Hypothalamus (tissue), 51 donors: ENCODE results near the gene FGF12.
A peak's percentile ranks its signal among the peaks of the same experiment; 100 is the strongest.

Experiments
- DNase-seq, 51 donors: peaks; one replicate each; lab custom pipeline; 2025; lab: John Stamatoyannopoulos, UW

The FGF12 gene

DNA sequence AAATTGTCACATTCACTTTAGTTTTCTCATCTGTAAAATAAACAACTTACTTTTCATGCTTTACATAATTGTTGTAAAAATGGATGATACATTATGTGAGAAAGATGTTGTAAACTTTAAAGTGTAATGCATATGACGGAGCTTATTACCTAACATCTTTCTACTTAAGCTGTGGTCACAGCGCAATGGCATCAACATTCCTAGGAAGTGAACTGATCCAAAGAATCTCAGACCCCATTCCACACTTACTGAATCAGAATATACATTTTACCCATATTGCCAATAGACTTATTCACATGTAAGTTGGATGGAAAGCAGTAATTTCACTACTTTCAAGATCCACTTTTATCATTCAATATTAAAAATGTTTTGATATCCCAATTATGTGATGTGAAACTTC lies 497.5 kb downstream of the FGF12 start:
- DNase-seq = no peak

DNA sequence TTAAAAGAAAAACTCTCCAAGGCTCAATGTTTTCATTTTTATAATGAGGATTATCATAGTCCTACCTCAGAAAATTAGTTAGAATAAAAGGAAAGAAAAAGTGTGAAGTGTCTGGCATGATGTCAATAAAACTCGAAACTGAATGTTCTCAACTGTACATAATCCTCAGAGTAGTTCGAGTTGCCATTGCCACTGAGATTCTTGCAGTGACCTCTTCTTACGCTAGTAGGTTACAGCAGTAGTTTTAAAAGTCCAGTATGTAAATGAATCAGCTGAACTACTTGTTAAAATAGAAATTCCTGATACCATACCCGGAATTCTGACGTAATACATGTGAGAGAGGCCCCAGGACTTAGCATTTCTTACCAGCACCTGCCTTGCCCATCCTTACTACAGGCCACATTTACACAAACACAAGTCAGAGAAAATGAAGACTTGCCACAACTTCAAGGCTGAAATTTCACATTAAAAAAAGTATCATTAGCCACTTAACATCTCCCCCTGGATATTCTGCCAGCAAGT lies 502.6 kb downstream of the FGF12 start:
- DNase-seq = no peak

DNA sequence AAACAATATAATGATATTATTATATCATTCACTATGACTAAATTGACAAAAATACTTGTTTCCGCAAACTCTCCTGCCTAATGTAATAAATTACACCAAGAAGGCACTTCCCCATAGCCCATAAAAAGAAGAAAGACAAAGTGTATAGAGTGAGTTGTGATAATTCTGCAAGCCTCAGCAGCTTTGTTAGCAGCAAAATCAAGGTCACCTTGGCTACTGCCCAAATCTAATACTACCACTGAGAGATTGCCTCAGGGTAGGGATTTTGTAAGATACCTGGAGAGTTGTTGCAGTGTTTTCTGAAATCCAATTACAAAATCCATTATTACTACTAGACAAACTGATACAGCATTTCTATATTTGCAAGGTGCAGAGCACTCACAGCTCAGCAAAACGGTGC lies 503.5 kb downstream of the FGF12 start:
- DNase-seq = no peak

DNA sequence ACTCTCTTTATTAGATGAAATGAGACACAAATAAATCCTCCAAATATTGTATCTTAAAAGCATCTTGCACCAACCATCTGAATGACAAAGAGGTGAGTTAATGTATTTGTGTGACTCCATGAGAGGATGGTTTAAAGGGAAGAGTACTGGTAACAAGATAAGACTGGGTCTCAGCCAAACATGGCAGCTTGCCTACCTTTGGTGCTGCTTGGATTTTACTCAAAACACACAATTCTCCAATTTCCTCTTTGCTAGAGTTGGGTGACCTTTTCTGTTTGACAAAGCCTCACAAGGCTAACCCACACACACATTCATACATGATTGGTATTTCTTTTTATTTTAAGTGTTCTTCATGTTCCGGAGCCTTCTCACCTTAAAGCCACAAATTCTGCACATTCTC lies 506.4 kb downstream of the FGF12 start:
- DNase-seq = no peak

DNA sequence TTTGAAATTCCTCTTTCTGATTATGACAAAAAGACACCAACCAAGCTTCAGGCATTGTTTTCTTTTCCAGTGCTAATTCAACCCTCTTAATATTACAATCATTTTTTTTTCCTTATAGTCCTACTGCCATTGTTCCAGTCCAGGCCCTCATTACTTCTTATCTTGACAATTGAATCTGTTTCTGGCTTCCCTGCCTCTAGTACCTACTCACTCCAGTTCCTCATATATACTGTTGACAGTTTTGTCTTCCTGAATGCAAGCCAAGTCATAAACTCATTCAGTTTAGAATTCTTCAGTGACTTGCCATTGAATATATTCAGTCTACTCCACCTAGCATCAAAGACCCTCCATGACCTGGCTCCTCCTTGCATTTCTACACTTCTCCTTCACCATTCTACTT lies 507.4 kb downstream of the FGF12 start:
- no peak for DNase-seq

DNA sequence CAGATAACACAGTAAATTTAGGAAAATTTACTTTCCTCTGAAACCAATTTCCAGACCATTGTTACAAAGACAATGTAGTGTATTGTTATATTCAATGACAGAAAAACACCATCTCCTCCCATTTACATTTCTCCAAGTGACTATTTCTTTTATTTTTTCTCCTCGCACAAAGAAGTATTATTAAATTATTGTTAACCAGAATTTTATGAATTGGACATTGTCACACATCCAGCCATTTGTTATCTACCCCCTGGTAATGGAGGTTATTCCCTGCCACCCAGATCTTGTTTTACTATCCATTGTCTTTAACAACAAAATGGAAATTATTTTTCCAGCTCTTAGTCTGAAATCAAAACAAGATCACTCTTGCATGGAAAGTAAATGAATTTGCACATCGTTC lies 511.3 kb downstream of the FGF12 start:
- DNase-seq = peak in 1 of 51 donors; percentile 1

DNA sequence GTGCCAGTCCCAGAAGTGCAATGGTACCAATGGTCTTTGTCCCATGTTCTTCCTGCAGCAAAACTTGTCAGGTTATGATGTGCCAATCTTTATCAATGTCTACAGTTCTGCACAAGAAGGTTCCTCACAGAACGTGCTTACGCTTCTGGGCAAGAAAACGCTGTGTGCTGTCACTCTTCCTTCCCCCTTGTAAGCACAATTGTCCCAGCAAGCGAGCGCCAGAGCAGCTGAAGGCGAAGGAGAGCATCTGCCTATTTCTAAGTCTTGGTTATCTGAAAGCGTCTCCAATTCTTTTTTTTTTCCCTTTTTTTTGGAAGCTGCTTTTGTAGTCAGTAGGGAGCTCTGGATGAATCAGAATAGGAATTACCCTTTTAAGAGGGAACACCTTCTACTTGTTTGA lies 514.4 kb downstream of the FGF12 start:
- peak in 7 of 51 donors; percentile 4 to 35 (median 8) for DNase-seq

DNA sequence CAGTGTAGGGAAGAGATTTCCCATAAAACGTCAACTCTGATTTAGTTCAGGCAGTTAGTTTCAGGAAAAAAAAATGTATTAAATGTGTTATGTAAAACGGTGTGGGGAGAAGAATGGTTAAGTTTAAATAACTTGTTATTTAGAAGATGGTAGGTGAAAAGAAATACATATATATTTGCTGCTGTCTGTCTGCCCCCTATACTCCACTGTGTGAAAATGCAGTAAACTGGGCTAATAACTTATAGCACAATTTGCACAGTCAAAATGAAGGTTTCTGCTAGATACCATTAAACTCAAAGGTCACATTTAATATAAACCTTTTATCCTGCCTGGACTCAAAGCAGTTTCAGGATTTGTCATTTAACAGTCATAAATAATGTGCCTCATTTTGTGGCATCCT lies 515.0 kb downstream of the FGF12 start:
- DNase-seq = no peak

DNA sequence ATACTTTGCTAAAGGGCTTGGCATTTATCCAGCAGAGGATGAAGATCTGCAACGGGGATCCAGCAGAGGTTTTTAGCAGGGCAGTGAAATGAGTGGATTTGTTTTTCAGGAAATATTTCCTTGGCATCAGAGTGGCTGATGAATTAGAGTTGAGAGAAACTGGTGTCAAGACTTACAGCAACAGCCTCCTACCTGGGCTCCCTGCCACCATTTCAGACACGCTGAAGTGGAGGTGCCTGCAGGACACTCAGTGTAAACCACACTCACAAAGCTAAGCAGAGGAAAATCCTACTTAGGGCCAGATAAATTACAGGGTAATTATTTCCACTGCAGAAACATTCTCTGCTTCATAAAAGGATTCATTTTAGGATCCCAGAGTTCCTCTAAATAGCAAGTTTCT lies 519.7 kb downstream of the FGF12 start:
- peak in 1 of 51 donors; percentile 4 for DNase-seq

DNA sequence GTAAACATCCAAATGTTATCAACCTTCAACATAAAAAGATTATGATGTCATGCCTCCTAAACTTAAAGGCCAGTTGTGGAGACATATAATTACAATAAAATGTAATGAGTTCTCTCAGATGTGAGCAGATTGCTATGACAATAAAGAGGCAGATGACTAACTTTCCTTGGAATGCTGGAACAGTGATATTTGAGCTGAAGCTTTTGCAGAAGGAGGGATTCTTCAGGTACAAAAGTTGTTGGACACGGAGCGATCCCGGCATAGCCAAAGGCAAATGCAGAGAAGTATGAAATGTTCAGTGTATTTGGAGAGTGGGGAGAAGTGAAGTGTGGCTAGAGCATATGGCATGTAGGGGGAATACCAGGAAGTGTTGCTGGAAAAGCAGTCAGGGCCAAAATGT lies 520.1 kb downstream of the FGF12 start:
- no peak for DNase-seq

DNA sequence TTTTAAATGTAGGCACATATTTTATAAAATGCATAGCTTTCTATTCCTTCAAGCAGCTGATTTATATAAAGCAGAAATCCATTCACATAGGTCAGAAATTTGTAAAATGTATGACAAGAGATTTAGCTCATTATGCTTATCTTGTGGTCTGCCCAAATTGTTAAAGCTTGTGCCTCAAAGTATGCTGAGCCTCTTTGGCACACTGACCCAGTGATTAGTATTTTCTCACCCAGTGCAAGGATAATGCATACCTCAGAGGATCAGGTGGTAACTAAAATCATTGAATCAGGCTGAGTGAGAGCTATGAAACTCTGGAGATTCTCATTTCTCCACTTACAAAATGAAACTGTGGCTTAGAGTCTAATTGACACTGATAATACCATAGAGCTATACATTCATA lies 533.3 kb downstream of the FGF12 start:
- no peak for DNase-seq

DNA sequence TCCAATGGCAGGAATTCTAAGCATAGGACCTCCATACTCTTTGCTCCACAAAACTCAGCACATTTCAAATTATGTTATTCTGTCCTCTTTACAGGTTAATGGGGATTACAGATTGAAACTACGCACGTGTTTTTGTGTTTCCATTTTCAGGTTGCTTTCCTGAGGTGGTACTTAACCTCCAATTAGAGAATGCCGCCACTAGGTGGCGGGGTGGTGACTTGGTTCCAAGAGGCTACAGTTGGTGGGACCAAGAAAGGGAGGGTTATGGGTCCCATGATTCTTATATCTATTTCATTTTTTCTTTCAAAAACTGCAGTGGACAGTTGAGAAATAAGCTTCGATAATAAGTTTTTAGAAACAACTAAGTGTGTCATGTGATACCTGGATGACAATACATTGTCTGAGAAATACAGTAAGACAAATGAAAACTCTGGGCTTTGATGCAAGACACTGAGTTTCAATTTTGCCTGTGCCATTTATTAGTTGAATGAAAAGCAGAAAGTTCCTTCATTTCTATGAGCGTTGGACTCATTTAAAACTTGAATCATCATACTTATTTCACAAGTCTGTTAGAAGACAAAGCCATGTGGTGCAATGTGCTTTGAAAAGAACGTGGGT lies 539.0 kb downstream of the FGF12 start:
- peak in 18 of 51 donors; percentile 0 to 48 (median 8) for DNase-seq

DNA sequence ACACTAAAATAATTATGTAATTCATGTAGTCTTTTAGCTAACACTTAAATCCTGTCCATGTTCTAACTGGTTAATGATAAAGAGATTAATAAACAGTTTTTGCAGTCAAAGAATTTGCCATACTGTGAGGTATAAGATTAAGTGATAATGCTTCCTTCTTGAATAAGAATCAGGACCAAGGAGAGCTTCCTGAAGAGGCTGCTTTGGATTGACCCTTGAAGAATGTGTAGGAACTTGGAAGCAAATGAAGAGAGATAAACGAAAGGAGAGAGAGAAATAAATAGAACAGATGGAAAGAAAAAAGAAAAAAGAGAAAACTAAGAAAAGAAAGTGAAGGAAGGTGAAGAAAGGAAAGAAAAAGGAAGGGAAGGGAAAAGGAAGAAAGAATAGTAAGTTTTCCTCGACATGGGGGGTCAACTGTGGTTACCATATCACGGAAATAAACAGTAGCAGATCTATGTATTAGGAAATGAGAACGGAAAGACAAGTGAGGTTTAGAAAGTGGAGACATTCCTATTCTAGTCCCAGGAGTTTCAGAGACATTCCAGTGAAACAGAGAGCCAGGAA lies 539.8 kb downstream of the FGF12 start:
- DNase-seq = no peak

DNA sequence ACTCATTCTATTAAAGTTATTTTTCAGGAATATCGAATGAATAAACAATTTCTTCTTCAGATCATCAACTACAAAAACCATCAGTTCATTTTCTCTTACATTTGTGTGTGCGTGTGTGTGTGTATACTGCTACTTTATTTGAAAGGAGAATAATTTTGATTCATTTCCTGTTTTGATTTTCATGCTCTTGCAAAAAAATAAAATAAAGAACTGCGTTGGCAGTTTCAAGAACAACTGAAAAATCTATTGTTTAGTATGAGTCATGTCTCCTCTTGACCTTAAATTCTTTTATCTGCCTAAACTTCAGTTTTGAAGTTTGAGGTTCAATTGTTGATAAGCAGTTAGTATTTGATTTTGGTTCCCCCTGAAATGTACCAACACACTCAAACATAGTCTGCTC lies 540.8 kb downstream of the FGF12 start:
- DNase-seq = no peak

DNA sequence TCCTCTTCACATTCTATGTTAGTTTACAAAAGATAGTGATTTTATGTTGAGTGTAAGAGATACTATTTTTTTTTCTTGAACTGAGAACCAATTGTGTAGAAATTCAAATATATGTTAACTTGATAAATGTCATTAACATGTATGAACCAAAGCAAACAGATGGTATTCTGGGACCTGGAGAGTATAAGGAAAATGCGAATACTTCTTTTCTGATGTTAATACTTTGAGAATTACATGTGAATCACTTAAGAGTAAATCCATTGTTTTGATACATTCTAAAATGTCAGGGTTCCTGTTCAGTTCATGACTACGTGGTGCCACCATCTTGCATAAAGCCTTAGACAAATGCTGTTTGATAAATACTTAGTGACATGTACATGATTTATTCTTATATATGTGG lies 541.3 kb downstream of the FGF12 start:
- no peak for DNase-seq

DNA sequence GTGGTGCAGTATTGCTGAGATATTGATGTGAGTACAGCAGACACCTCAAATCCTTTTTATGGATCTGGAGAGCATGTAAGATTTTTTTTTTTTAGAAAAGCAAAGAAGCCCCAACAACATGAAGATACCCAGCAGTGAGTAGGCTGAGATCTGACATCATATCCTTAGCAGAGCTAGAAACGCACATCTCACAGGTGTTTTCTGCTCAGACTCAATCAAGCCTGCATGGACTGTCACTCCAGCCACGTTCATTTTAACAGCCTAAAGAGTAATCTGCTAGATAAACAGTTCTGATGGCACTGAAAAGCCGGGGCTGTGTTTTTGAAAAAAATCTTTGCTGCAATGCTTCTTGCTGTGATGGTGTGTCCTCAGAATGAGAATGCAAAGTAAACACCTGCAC lies 544.2 kb downstream of the FGF12 start:
- DNase-seq = no peak

DNA sequence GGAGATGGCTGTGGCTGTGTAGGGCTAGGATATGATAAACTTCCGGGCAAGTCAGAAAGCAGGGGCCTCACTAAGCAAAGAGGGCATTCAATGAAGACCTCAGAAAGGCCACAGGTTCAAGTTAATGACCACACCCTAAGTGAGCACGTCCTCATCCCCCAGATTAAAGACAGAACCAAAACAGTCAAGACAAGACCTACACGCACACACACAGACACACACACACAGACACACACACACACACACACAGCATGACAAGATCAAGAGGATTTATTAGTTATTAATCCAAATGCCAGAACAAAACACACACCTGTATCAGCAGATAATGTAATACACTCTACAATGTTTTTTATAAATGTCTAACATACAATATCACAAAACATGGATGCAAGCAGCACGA lies 546.2 kb downstream of the FGF12 start:
- DNase-seq = no peak

DNA sequence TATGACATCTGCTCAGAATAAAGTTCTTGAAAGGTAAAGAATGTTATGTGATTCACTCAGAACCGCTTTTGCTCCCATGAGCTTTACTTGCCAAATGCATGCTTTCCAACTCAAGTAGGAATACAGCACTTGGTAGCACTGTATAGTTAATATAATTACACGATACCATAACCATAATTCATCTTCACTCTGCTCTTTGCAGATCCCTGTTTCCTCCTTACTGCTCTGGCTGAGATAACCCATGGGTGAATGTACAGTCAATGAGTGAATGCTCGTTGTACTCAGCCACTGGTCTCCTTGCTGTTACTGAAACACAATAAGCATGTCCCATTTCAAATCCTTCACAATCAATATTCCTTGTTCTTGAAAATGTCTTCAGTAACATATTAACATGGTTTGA lies 550.0 kb downstream of the FGF12 start:
- no peak for DNase-seq

DNA sequence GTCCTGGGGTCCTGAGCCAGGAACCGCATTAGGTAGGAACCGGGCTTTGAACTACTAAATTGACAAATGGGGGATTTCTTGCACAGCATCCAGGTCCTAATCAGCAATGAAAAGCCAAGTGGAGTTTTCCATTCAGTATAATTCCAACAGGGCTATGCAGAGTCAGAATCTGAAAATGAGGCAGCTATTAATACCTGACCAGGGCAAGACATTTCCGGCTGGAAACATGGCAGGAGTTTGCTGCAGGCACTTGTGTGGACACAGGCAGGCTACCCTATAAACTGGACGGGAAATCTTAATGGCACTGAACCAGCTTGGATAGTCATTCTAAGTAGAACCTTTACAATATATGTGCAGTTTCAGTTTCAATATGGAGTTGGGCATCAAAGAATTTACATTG lies 553.1 kb downstream of the FGF12 start:
- DNase-seq = no peak

DNA sequence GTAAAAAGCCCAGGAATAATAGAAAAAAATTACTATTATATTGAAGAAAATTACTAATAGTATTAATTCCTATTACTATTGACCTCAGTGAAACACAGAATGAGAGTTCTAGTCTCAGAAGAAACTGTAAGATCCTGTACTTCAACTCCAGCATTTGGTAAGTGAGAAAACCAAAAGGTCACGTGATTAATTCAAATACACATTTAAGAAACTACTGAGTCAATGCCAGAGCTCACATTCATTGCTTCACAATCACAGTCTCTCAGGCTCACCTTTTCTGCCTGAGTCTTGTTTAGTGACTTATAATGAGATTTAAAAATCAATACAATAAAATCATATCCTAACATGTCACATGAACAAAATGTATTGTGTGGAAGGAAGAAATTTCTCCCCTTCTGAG lies 556.1 kb downstream of the FGF12 start:
- no peak for DNase-seq

DNA sequence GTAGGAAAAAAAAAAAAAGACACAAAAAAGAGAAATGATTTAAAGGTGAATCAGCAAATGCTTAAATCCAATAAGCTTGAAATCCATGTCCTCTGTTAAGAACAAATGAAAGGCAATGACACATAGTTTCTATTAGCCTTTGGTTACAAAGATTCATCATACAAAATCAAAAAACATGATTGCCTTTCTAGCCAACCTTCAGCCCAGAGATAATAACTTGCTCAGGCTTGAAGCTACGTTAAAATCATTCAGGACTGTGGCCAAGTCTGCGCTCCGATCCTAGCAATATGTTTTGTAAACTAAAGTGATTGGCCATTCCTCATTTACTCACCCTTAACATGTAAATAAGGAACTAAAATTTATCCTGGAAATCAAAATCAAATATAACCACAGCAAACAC lies 556.7 kb downstream of the FGF12 start:
- no peak for DNase-seq

DNA sequence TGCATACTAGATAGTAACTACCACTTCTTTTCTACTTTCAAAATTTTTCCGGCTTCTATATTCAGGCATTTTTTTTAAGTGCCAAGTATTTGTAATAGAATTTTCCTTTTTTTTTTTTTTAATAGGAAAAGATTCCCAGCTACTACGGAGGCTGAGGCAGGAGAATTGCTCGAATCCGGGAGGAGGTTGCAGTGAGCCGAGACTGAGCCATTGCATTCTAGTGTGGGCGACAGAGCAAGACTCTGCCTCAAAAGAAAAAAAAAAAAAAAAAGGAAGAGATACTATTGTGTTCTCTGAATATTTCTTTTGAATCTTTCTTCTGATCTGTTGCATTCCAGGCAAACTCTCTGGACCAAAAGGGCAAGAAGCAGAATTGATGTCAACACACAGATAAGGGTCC lies 557.3 kb downstream of the FGF12 start:
- no peak for DNase-seq
